Dendritic cell treated with granulocyte-macrophage colony-stimulating factor and Interleukin-4, amounts not matched to agents 40 ng/mL and 50 ng/mL, for 4 days (primary cell): Measurements from ENCODE around the gene HIGD1A.

ENCODE experiments used
- H3K27ac Mint-ChIP-seq: one replicate; pipeline ENCODE4 v1.8.0; 2022; ENCODE audit warnings: mild to moderate bottlenecking, mixed read lengths
- H3K27me3 Mint-ChIP-seq: one replicate; pipeline ENCODE4 v1.8.0; 2022; ENCODE audit warnings: mild to moderate bottlenecking, mixed read lengths
- H3K36me3 Mint-ChIP-seq: one replicate; pipeline ENCODE4 v1.8.0; 2022; ENCODE audit warnings: low read depth, mixed read lengths
- H3K4me1 Mint-ChIP-seq: one replicate; pipeline ENCODE4 v1.8.0; 2022; ENCODE audit warnings: low read depth, mixed read lengths
- H3K4me3 Mint-ChIP-seq: one replicate; pipeline ENCODE4 v1.8.0; 2022; ENCODE audit warnings: mild to moderate bottlenecking, moderate library complexity, mixed read lengths
- H3K9me3 Mint-ChIP-seq: one replicate; pipeline ENCODE4 v1.8.0; 2022; ENCODE audit warnings: mixed read lengths
- intact Hi-C: fragments of 100-400 bp; cut with micrococcal nuclease; formaldehyde crosslinking; loops from one replicate; pipeline ENCODE4 v1.15.0; 2022

HIGD1A gene

GRCh38 chr3:42804106-42804830, at the start of gene HIGD1A:
HIGD1A (minus strand) TSS chr3:42804490; CDS start chr3:42794253, 10,237 bp downstream.
- H3K27ac Mint-ChIP-seq, result peak within 1 kb of the TSS; percentile 92
- H3K4me1 Mint-ChIP-seq, result peaks cover 36% of the 10 kb centered on the region
- peaks cover 12% of the 10 kb centered on the region for H3K36me3 Mint-ChIP-seq
- H3K9me3 Mint-ChIP-seq, result no peaks in the 10 kb centered on the region
- H3K4me3 Mint-ChIP-seq, result peak within 1 kb of the TSS; percentile 94
- peaks cover 18% of the 10 kb centered on the region for H3K27me3 Mint-ChIP-seq
- intact Hi-C loops, result no loop called here

DNA sequence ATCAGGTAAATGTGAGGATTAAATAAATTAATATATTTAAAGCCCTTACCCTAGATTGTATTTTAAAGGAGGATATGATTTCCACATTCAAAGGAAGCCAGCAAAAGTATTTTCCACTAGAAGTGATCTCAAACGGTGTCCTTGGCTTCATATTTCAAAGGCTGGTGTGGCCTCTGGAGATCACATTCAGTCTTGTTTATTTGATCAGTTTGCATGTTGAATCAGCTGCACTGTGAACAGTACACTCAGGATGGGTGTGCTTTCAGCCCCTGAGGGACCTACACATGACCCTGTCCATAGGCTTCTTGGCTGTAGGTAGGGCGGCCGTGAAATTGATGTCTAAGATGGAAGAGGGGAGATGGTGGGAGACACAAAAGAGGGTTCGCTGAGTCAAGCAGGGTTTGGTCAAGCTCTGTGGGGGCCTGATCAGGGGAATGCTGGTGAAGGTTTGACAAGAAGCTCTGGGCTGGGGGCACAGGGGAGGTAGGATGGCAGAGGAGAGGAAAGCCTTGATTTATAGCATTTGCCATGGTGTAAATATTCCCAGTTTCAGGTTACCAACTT, 49.5 kb upstream of the HIGD1A start:
- intact Hi-C loops, result no loop called here
- no peak overlapping the region for H3K27ac Mint-ChIP-seq
- peaks cover 2% of the 10 kb centered on the region for H3K27me3 Mint-ChIP-seq
- no peaks in the 10 kb centered on the region for H3K9me3 Mint-ChIP-seq
- no peaks in the 10 kb centered on the region for H3K36me3 Mint-ChIP-seq
- H3K4me3 Mint-ChIP-seq, result no peak overlapping the region
- H3K4me1 Mint-ChIP-seq, result no peaks in the 10 kb centered on the region

DNA sequence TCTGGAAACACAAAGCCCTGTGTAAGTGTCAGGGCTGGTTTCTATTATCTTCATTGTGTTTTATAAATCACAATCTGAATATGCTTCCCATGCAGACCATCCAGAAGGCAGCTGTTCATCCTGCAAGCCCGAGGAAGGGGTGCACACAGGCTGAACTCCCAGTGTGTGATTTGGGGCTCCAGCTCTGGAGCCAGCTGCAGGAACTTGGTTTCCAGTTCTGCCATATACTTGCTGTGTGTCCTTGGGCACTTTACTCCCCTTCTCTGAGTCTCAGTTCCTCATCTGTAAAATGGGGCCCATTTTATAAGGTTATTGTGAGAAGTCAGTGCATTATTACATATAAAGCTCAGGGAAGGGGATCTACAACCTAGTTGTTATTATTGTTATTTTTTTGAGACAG, 48.8 kb upstream of the HIGD1A start:
- intact Hi-C loops, result no loop called here
- H3K27me3 Mint-ChIP-seq, result no peaks in the 10 kb centered on the region
- no peak overlapping the region for H3K4me3 Mint-ChIP-seq
- no peaks in the 10 kb centered on the region for H3K9me3 Mint-ChIP-seq
- no peaks in the 10 kb centered on the region for H3K4me1 Mint-ChIP-seq
- H3K27ac Mint-ChIP-seq, result no peak overlapping the region
- no peaks in the 10 kb centered on the region for H3K36me3 Mint-ChIP-seq

DNA sequence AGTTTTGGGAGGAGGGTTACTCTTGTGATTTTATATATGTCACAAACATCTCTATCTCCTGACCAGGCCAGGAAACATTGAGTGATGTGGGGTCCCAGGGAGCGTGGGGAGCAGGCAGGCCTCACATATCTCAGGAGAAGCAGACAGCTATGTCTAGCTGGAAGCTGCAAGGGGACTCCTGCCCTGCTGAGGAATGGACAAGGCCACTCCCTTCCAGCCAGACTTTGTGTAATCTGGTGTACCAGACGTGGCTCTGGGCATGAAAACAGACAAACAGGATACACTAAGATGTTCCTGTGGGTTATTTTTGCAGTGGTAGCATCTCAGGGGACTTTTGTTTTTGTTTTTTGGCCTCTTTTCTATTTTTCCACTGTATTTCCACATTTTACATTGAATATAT, 48.2 kb upstream of the HIGD1A start:
- no peak overlapping the region for H3K27ac Mint-ChIP-seq
- H3K4me3 Mint-ChIP-seq, result no peak overlapping the region

GRCh38 chr3:42851228-42851834, 47.0 kb upstream of the HIGD1A start:
- no peak overlapping the region for H3K4me3 Mint-ChIP-seq
- no peaks in the 10 kb centered on the region for H3K36me3 Mint-ChIP-seq
- H3K27ac Mint-ChIP-seq, result no peak overlapping the region
- peaks cover 17% of the 10 kb centered on the region for H3K4me1 Mint-ChIP-seq
- no peaks in the 10 kb centered on the region for H3K27me3 Mint-ChIP-seq
- H3K9me3 Mint-ChIP-seq, result no peaks in the 10 kb centered on the region
- intact Hi-C loops, result no loop called here

More for the DNA sequence above, 48.2 kb upstream of the HIGD1A start:
- H3K4me1 Mint-ChIP-seq, result peaks cover 6% of the 10 kb centered on the region
- H3K27me3 Mint-ChIP-seq, result no peaks in the 10 kb centered on the region
- intact Hi-C loops, result no loop called here
- H3K9me3 Mint-ChIP-seq, result no peaks in the 10 kb centered on the region
- no peaks in the 10 kb centered on the region for H3K36me3 Mint-ChIP-seq

GRCh38 chr3:42850263-42850662, 46.0 kb upstream of the HIGD1A start:
- no peaks in the 10 kb centered on the region for H3K9me3 Mint-ChIP-seq
- no peak overlapping the region for H3K27ac Mint-ChIP-seq
- H3K4me1 Mint-ChIP-seq, result peaks cover 17% of the 10 kb centered on the region
- no peaks in the 10 kb centered on the region for H3K27me3 Mint-ChIP-seq
- no peaks in the 10 kb centered on the region for H3K36me3 Mint-ChIP-seq
- no peak overlapping the region for H3K4me3 Mint-ChIP-seq
- intact Hi-C loops, result no loop called here

DNA sequence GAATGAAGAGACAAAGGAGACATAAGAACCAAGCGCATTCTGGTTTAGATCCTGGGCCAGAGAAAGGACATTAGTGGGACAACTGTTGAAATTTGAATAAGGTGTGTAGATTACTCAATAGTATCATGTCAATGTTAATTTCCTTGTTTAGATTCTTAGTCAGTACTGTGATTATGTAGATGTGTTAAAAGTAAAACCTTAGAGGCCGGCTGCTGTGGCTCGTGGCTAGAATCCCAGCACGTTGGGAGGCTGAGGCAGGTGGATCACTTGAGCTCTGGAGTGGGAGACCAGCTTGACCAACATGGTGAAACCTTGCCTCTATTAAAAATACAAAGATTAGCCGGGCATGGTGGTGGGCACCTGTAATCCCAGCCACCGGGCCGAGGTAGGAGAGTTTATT, 44.7 kb upstream of the HIGD1A start:
- H3K4me3 Mint-ChIP-seq, result no peak overlapping the region
- no peaks in the 10 kb centered on the region for H3K36me3 Mint-ChIP-seq
- peaks cover 18% of the 10 kb centered on the region for H3K4me1 Mint-ChIP-seq
- H3K27ac Mint-ChIP-seq, result peak overlapping the region; percentile 10
- intact Hi-C loops, result no loop called here
- H3K9me3 Mint-ChIP-seq, result no peaks in the 10 kb centered on the region
- H3K27me3 Mint-ChIP-seq, result no peaks in the 10 kb centered on the region

DNA sequence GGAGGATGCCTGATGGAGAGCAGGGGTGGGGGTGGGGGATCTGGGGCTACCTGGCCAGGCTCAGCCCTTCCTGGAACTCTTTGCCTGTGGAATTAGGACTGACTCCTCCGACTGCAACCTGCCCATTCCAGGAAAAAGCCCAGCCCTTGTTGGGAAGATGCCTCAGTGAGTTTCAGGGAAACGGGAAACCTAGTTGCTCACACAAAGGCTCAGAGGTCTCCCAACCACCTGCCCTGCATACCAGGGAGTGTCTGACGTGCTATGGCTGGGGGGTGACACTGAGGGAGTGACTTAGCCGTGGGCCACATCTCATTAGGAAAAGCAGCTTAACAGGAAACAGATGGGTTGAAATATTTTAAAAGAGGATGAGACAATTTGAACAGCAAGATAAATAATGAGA, 43.4 kb upstream of the HIGD1A start:
- intact Hi-C loops, result no loop called here
- Mint-ChIP-seq H3K4me1 (peaks cover 25% of the 10 kb centered on the region), H3K27me3 (no peaks in the 10 kb centered on the region), H3K27ac (peak overlapping the region; percentile 72), H3K4me3 (no peak overlapping the region), H3K9me3 (no peaks in the 10 kb centered on the region), H3K36me3 (no peaks in the 10 kb centered on the region)

- Mint-ChIP-seq H3K4me1 (peaks cover 25% of the 10 kb centered on the region), H3K9me3 (no peaks in the 10 kb centered on the region), H3K36me3 (no peaks in the 10 kb centered on the region), H3K27me3 (no peaks in the 10 kb centered on the region), H3K4me3 (no peak overlapping the region), H3K27ac (peak overlapping the region; percentile 72)
- intact Hi-C loops, result no loop called here
These were observed 42.6 kb upstream of the HIGD1A start for GRCh38 chr3:42846685-42847522.

- Mint-ChIP-seq H3K27me3 (no peaks in the 10 kb centered on the region), H3K4me3 (no peak overlapping the region), H3K4me1 (peaks cover 25% of the 10 kb centered on the region), H3K9me3 (no peaks in the 10 kb centered on the region), H3K36me3 (no peaks in the 10 kb centered on the region), H3K27ac (no peak overlapping the region)
- intact Hi-C loops, result no loop called here
These were observed 40.5 kb upstream of the HIGD1A start for GRCh38 chr3:42844815-42845214.

- Mint-ChIP-seq H3K9me3 (no peaks in the 10 kb centered on the region), H3K4me1 (peaks cover 25% of the 10 kb centered on the region), H3K27me3 (no peaks in the 10 kb centered on the region), H3K36me3 (no peaks in the 10 kb centered on the region), H3K4me3 (no peak overlapping the region), H3K27ac (no peak overlapping the region)
- intact Hi-C loops, result no loop called here
These were observed 40.1 kb upstream of the HIGD1A start for GRCh38 chr3:42844412-42844713.

- intact Hi-C loops, result no loop called here
- no peaks in the 10 kb centered on the region for H3K9me3 Mint-ChIP-seq
- no peak overlapping the region for H3K27ac Mint-ChIP-seq
These were observed 39.6 kb upstream of the HIGD1A start for GRCh38 chr3:42843713-42844411.

DNA sequence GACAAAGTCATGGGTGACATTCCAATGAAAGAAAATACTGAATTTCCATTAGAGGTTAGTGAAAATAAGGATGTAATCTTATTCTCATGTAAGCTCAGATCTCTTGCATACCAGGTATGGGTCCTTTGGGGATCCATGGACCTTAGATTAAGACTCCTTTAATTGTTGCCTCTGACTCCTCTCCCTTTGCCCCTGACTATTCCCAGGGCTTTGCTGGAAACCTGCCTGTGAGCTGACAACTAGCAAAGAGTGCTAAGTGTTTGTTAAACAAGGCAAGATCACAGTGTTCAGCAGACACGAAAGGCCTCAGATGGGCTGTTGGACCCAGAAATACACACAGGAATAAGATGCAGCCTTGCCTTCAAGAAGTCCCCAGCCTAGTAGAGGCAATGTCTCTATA, 37.0 kb upstream of the HIGD1A start:
- Mint-ChIP-seq H3K4me3 (no peak overlapping the region), H3K9me3 (no peaks in the 10 kb centered on the region), H3K36me3 (no peaks in the 10 kb centered on the region), H3K27me3 (no peaks in the 10 kb centered on the region), H3K27ac (no peak overlapping the region), H3K4me1 (peaks cover 8% of the 10 kb centered on the region)
- intact Hi-C loops, result no loop called here

More at GRCh38 chr3:42843713-42844411, 39.6 kb upstream of the HIGD1A start:
- Mint-ChIP-seq H3K27me3 (no peaks in the 10 kb centered on the region), H3K36me3 (no peaks in the 10 kb centered on the region), H3K4me3 (no peak overlapping the region), H3K4me1 (peaks cover 25% of the 10 kb centered on the region)
